Muscle of leg (tissue), 11 donors: Measurements from ENCODE around the gene NRDE2. TPM values are rescaled to one million over a fixed set of nuclear protein-coding genes. Genes with fewer than 3 reads are reported as not detected.
A peak's percentile ranks its signal among the peaks of the same experiment; 100 is the strongest.
"Not testable (repeated sequence)": the region's sequence is repeated elsewhere in the genome, so short reads cannot be mapped to it uniquely, and the experiment has no call there.

ENCODE experiments used
- DNase-seq: peaks from one replicate; pipeline ENCODE4 v3.0.0; 2013
- H3K27ac ChIP-seq: one replicate; pipeline ENCODE4 v1.5.1; 2013; ENCODE audit warnings: mild to moderate bottlenecking, low read length, control low read depth
- H3K27me3 ChIP-seq: one replicate; pipeline ENCODE4 v1.6.1; 2013; ENCODE audit warnings: low read length; ENCODE audit not compliant: control insufficient read depth, insufficient read depth
- H3K36me3 ChIP-seq: one replicate; pipeline ENCODE4 v1.6.1; 2013; ENCODE audit warnings: low read length; ENCODE audit not compliant: control insufficient read depth, insufficient read depth
- H3K4me1 ChIP-seq: one replicate; pipeline ENCODE4 v1.6.1; 2013; ENCODE audit warnings: low read length; ENCODE audit not compliant: control insufficient read depth, insufficient read depth
- H3K4me3 ChIP-seq: one replicate; pipeline ENCODE4 v1.5.1; 2013; ENCODE audit warnings: low read length, control low read depth
- H3K9me3 ChIP-seq: replicated peaks from 2 replicates; pipeline ENCODE4 v1.6.1; 2013; ENCODE audit warnings: low read depth, low read length; ENCODE audit not compliant: control insufficient read depth
- WGBS: methylation state at CpG from one replicate; pipeline ENCODE4 v1.1.5; 2013; ENCODE audit warnings: missing lambda C conversion rate; ENCODE audit not compliant: insufficient coverage; 5-methylcytosine and 5-hydroxymethylcytosine counted together
- polyA plus RNA-seq, 8 donors: library from polyadenylated mRNA; unstranded; fragments of 120-200 nt; gene quantifications; one replicate each; pipeline versions ENCODE4 v1.2.1 to v1.2.3, GENCODE V29; 2013; ENCODE audit warnings: inconsistent platforms in 1 of 8, low replicate concordance in 1 of 8; ENCODE audit not compliant: insufficient read length in 8 of 8, insufficient read depth in 1 of 8
- total RNA-seq: library from RNA; stranded (reverse); fragments of 120-200 nt; gene quantifications from one replicate; pipeline ENCODE4 v1.2.4, GENCODE V29; 2013

The NRDE2 gene
- total and polyA plus RNA-seq, 9 donors = 7.5 to 10.9 (median 8.8) TPM

- H3K27ac ChIP-seq = no peak overlapping the region
- no peaks in the 10 kb centered on the region for H3K4me1 ChIP-seq
- no peaks in the 10 kb centered on the region for H3K36me3 ChIP-seq
- WGBS = 33% methylated on average over 3 of the region's 4 CpGs
- no peak for DNase-seq
- H3K27me3 ChIP-seq = peaks cover 10% of the 10 kb centered on the region
- no peak overlapping the region for H3K4me3 ChIP-seq
- no peaks in the 10 kb centered on the region for H3K9me3 ChIP-seq
These were observed 10.6 kb upstream of the NRDE2 start for GRCh38 chr14:90342327-90342726.

GRCh38 chr14:90341784-90342183, 10.0 kb upstream of the NRDE2 start:
- peaks cover 8% of the 10 kb centered on the region for H3K27me3 ChIP-seq
- no peak overlapping the region for H3K27ac ChIP-seq
- H3K4me3 ChIP-seq = no peak overlapping the region
- DNase-seq = no peak
- no peaks in the 10 kb centered on the region for H3K9me3 ChIP-seq
- no peaks in the 10 kb centered on the region for H3K36me3 ChIP-seq
- WGBS = no CpG with 5 or more reads among the region's 7 CpGs
- no peaks in the 10 kb centered on the region for H3K4me1 ChIP-seq

GRCh38 chr14:90341232-90341631, 9.5 kb upstream of the NRDE2 start:
- not testable (repeated sequence) for H3K36me3 ChIP-seq, H3K9me3 ChIP-seq, H3K4me3 ChIP-seq, DNase-seq, H3K27ac ChIP-seq, H3K4me1 ChIP-seq
- peaks cover 13% of the 10 kb centered on the region for H3K27me3 ChIP-seq
- 83% methylated on average over 1 of the region's 5 CpGs for WGBS

- Histone ChIP-seq H3K36me3 (no peaks in the 10 kb centered on the region), H3K27me3 (peaks cover 24% of the 10 kb centered on the region), H3K9me3 (no peaks in the 10 kb centered on the region), H3K4me3 (no peak overlapping the region), H3K4me1 (no peaks in the 10 kb centered on the region), H3K27ac (no peak overlapping the region)
- DNase-seq = no peak
- no CpG with 5 or more reads among the region's 2 CpGs for WGBS
These were observed 5.2 kb upstream of the NRDE2 start for GRCh38 chr14:90336985-90337384.

GRCh38 chr14:90336401-90336800, 4.7 kb upstream of the NRDE2 start:
- H3K27ac ChIP-seq = no peak overlapping the region
- H3K4me1 ChIP-seq = no peaks in the 10 kb centered on the region
- no peak for DNase-seq
- no peaks in the 10 kb centered on the region for H3K9me3 ChIP-seq
- WGBS = no CpG with 5 or more reads among the region's 3 CpGs
- H3K4me3 ChIP-seq = no peak overlapping the region
- H3K36me3 ChIP-seq = no peaks in the 10 kb centered on the region
- peaks cover 24% of the 10 kb centered on the region for H3K27me3 ChIP-seq

- Histone ChIP-seq H3K4me3 (peak overlapping the region; percentile 72), H3K27ac (peak overlapping the region; percentile 92), H3K27me3 (peaks cover 15% of the 10 kb centered on the region), H3K9me3 (no peaks in the 10 kb centered on the region), H3K4me1 (peaks cover 4% of the 10 kb centered on the region), H3K36me3 (no peaks in the 10 kb centered on the region)
- WGBS = no CpG with 5 or more reads among the region's 6 CpGs
- DNase-seq = no peak
These were observed 487 bp upstream of the NRDE2 start for GRCh38 chr14:90332271-90332584.

- H3K9me3 ChIP-seq = no peaks in the 10 kb centered on the region
- peak overlapping the region; percentile 72 for H3K4me3 ChIP-seq
- 94% methylated on average over 5 of the region's 15 CpGs for WGBS
- H3K36me3 ChIP-seq = no peaks in the 10 kb centered on the region
- H3K27ac ChIP-seq = no peak overlapping the region
- peaks cover 5% of the 10 kb centered on the region for H3K27me3 ChIP-seq
- no peak for DNase-seq
- peaks cover 4% of the 10 kb centered on the region for H3K4me1 ChIP-seq
These were observed 1.2 kb downstream of the NRDE2 start for GRCh38 chr14:90330203-90331196.

GRCh38 chr14:90321891-90322290, 9.8 kb downstream of the NRDE2 start:
- WGBS = 70% methylated on average over 2 of the region's 4 CpGs
- H3K4me3 ChIP-seq = no peak overlapping the region
- H3K27me3 ChIP-seq = no peaks in the 10 kb centered on the region
- no peak for DNase-seq
- no peak overlapping the region for H3K27ac ChIP-seq
- H3K4me1 ChIP-seq = no peaks in the 10 kb centered on the region
- peaks cover 5% of the 10 kb centered on the region for H3K36me3 ChIP-seq
- H3K9me3 ChIP-seq = no peaks in the 10 kb centered on the region

GRCh38 chr14:90319634-90320541, 11.9 kb downstream of the NRDE2 start:
- H3K4me3 ChIP-seq = no peak overlapping the region
- no CpG with 5 or more reads among the region's 6 CpGs for WGBS

GRCh38 chr14:90319173-90319572, 12.6 kb downstream of the NRDE2 start:
- no peaks in the 10 kb centered on the region for H3K9me3 ChIP-seq
- DNase-seq = no peak
- H3K27me3 ChIP-seq = no peaks in the 10 kb centered on the region
- no peak overlapping the region for H3K4me3 ChIP-seq
- no CpG with 5 or more reads among the region's 3 CpGs for WGBS
- no peaks in the 10 kb centered on the region for H3K4me1 ChIP-seq
- peaks cover 19% of the 10 kb centered on the region for H3K36me3 ChIP-seq
- H3K27ac ChIP-seq = no peak overlapping the region

More at GRCh38 chr14:90319634-90320541, 11.9 kb downstream of the NRDE2 start:
- DNase-seq = no peak
- Histone ChIP-seq H3K27ac (no peak overlapping the region), H3K36me3 (peaks cover 15% of the 10 kb centered on the region), H3K4me1 (no peaks in the 10 kb centered on the region), H3K27me3 (no peaks in the 10 kb centered on the region), H3K9me3 (no peaks in the 10 kb centered on the region)
